Hematopoietic multipotent progenitor cell (in vitro differentiated cells): ENCODE measurements around the gene MTX1. TPM values are rescaled to one million over a fixed set of nuclear protein-coding genes. Genes with fewer than 3 reads are reported as not detected.
"Not testable (repeated sequence)": the region's sequence is repeated elsewhere in the genome, so short reads cannot be mapped to it uniquely, and the experiment has no call there.

Experiments
- DNase-seq, 3 donors: peaks; one replicate each; pipeline ENCODE4 v3.0.0-alpha.2; 2011 to 2015; ENCODE audit warnings: low read depth in 2 of 3, low spot score in 2 of 3
- total RNA-seq: library from RNA; depleted of rRNA; stranded (reverse); fragments of >200 nt; gene quantifications from one replicate; pipeline ENCODE4 v1.2.3, GENCODE V29; 2012

Gene MTX1
- total RNA-seq, 1 donor, result 70.3 TPM

GRCh38 chr1:155186794-155187455 lies 21.6 kb upstream of the MTX1 start:
- DNase-seq, result no peak

GRCh38 chr1:155187456-155187891 lies 21.0 kb upstream of the MTX1 start:
- DNase-seq, result no peak

- no peak for DNase-seq
Observed at GRCh38 chr1:155188268-155188667, 20.2 kb upstream of the MTX1 start.

DNA sequence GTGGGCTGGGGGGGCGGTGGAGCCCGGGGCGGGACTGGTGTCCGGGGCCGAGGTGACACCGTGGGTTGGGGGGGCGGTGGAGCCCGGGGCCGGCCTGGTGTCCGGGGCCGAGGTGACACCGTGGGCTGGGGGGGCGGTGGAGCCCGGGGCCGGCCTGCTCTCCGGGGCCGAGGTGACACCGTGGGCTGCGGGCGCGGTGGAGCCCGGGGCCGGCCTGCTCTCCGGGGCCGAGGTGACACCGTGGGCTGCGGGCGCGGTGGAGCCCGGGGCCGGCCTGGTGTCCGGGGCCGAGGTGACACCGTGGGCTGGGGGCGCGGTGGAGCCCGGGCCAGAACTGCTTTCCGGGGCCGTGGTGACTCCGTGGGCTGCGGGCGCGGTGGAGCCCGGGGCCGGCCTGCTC lies 18.6 kb upstream of the MTX1 start:
- not testable (repeated sequence) for DNase-seq

- DNase-seq, result no peak
Observed at GRCh38 chr1:155191904-155192303, 16.6 kb upstream of the MTX1 start.

DNA sequence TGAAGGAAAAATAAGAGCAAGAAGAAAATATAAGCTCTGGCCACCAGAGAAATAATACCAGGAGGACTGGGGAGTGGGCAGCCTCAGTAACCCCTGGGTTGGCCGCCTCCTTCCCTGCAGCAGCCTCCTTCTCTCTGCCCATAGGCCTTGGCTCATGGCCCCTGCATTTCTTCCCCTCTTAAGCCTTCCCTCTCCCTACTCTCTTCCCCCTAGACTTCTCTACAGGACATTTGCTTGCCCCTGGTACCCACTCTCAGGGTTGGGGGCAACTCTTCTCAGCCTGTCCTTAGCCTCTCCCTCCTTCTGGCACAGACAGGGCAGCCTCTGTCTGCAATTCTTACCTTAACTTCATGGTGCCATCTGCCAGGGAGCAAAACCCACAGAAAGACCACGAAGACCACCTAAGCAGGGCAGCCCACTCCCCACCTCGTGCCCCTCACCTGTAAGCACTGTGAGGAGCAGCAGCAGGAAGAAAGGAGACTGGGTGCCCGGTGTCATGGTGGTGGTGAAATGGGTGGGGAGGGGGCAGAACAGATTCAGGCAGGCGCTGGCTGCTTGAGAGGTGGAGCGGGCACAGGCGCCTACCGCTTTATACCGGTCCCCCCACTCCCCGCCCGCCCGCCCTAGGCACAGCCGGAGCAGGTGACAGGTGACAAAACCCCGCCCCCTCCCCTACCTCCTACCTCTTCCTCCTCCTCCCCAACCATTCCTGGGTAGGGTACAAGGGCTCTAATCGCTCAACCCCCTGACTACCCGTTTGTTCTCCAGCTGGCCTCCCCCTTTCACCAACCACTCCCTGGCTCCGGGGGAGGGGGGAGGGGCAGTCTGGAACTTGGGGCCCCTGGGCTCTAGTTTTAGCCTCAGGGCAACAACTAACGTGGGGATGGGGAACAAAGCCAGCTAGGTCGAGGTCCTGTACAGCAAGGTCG lies 15.9 kb upstream of the MTX1 start:
- DNase-seq, result peak in 1 of 3 donors; percentile 74

GRCh38 chr1:155193275-155193990 lies 15.1 kb upstream of the MTX1 start:
- peak; percentile 54 to 81 (median 79) for DNase-seq

- DNase-seq, result not testable (repeated sequence)
Observed at GRCh38 chr1:155193991-155194240, 14.6 kb upstream of the MTX1 start.

- no peak for DNase-seq
Observed at GRCh38 chr1:155195201-155196102, 13.0 kb upstream of the MTX1 start.

DNA sequence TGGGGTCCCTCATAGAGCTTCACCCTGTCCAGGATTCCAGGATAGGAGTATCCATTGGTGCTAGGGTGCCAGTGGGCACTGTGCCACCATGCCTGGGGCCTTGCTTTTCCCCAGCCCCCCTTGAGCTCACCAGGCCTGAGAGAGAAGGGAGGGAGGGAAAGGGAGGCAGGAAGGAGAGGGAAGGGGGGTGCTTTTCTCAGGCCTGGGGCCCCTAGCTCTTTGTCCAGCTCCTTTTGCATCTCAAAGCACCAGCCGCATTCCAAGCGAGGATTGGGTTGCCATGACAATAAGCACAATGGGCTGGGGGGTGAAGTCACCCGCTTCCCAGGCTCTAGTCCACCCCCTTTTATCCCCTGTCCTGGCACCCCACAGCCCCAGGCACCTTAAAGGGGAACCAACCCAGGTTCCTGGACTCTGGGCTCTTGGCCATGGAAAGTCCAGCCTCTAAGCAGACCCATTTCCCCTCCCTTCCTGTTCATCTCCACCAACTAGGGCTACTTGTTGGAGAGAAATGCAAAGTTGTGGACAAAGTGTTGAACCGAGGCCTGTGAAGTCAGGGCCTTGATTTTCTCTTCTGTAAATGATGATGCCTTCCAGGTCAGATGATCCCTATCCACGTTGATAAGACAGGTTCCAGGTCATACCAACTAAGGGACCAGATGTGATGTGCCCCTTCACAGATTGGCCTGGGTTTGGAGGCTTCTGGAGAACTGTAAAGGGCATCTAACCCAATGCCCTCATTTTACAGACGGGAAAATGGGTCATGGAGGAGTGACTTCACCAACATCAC lies 12.2 kb upstream of the MTX1 start:
- no peak for DNase-seq

DNA sequence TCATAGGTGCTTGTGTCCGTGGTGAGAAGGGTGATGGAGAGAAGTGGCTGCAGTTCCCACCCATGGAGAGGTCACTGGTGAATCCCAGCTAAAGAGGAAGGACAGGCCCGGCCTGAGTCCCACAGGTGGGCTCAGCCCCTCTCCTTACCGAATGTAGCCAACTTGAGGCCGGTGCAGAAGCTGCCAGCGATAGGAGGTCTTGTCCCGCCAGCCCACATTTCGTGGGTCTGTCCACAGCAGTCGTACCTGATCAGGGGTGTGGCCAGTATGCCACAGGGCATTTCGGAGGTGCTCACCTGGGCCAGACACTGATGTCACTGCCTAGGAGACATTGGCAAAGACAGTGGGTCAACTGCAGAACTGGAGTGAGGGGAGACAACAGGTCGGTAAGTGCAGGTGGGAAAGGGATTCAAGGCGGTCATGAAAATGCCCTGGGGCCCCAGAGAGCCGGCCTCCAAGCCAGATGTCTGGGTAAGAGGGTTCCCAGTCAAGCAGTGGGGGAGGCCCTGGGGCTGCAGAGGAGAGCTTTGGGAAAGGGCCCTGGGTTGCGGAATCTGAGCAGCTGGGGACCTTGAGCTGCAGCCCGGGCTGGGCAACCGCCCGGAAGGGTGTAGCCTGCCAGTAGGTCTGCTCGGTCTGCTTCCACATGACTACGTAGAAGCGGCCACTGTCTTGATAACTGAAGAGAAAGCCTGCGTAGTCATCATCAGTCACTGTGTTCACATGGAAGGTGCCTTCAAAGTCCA lies 11.4 kb upstream of the MTX1 start:
- no peak for DNase-seq

GRCh38 chr1:155197901-155198546 lies 10.5 kb upstream of the MTX1 start:
- no peak for DNase-seq

- no peak for DNase-seq
Observed at GRCh38 chr1:155198547-155198906, 10.0 kb upstream of the MTX1 start.

GRCh38 chr1:155199792-155200191 lies 8.7 kb upstream of the MTX1 start:
- no peak for DNase-seq

- DNase-seq, result no peak
Observed at GRCh38 chr1:155200920-155201319, 7.6 kb upstream of the MTX1 start.

GRCh38 chr1:155202198-155202597 lies 6.3 kb upstream of the MTX1 start:
- DNase-seq, result no peak

DNA sequence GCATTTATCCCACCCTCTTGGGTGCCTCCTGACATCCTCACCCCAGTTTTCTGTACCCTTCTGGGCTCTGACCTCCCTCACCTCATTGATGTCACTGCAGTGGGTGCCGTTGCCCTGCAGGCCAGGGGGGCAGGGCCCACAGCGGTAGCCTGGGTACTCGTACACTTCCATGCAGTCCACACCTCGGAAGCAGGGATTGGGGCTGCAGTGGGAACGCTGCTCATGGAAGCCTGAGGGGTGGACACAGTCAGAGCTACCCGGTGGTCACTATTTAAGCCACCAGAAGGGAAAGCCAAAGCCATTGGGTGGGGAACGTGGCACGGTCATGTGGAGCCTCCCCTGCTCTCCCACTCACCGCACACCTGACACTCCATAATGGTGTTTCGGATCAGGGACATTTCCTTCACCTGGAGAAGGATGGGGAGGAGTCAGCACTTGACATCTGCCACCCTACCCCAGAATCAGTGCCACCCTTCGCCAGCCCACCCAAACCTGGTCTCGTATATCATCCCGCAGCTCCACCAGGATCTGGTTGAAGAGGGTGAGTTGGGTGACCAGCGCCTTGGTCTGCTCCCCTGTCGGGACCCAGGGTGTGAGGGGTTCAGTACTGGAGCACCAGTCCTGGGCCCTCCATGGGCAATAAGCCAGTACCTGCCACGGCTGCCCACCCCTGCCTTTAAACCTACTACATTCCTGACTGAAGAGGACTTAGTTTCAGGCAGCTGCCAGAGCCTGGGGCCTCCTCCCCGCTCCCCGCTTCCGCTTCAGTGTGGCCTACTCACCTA lies 5.6 kb upstream of the MTX1 start:
- no peak for DNase-seq

GRCh38 chr1:155205035-155205434 lies 3.5 kb upstream of the MTX1 start:
- DNase-seq, result no peak
